Keratinocyte (primary cell): ENCODE results near the gene KIAA1958. TPM values are rescaled to one million over a fixed set of nuclear protein-coding genes. Genes with fewer than 3 reads are reported as not detected.
"Not testable (repeated sequence)": the region's sequence is repeated elsewhere in the genome, so short reads cannot be mapped to it uniquely, and the experiment has no call there.

Experiments used
- DNase-seq: peaks from one replicate; pipeline ENCODE4 v3.0.0-alpha.2; 2011; ENCODE audit warnings: low read depth, missing footprints, low spot score
- FAIRE-seq: peaks from 2 replicates; lab custom pipeline; 2011; peaks lifted over from hg19 to GRCh38; lab: Jason Lieb, UNC
- H2AFZ ChIP-seq: 2 replicates; pipeline ENCODE4 v1.6.0; 2012; ENCODE audit warnings: low read length, control low read depth, inconsistent platforms; ENCODE audit not compliant: control insufficient read depth
- H3K27ac ChIP-seq: 2 replicates; pipeline ENCODE4 v1.5.1; 2011; ENCODE audit warnings: low read length; ENCODE audit not compliant: control insufficient read depth, insufficient read depth
- H3K27me3 ChIP-seq: 3 replicates; pipeline ENCODE4 v1.6.0; 2011; ENCODE audit warnings: low read length; ENCODE audit not compliant: control insufficient read depth, insufficient read depth; ENCODE audit errors: extremely low read depth
- H3K36me3 ChIP-seq, 2 experiments: 2 replicates in 1 of 2; 3 replicates in 1 of 2; pipeline ENCODE4 v1.5.1; 2011; ENCODE audit warnings: low read length in 2 of 2, mild to moderate bottlenecking in 1 of 2; ENCODE audit not compliant: control insufficient read depth in 2 of 2, insufficient read depth in 2 of 2; ENCODE audit errors: extremely low read depth in 1 of 2
- H3K4me1 ChIP-seq: 3 replicates; pipeline ENCODE4 v1.5.1; 2011; ENCODE audit warnings: low read length; ENCODE audit not compliant: control insufficient read depth, insufficient read depth; ENCODE audit errors: extremely low read depth
- H3K4me2 ChIP-seq: 3 replicates; pipeline ENCODE4 v1.6.0; 2011; ENCODE audit warnings: low read depth, low read length; ENCODE audit not compliant: control insufficient read depth, insufficient read depth; ENCODE audit errors: extremely low read depth
- H3K4me3 ChIP-seq, 3 experiments: fragments of 200-600 bp in 1 of 3; sonication (generic) in 1 of 3; 2 replicates in 2 of 3; 3 replicates in 1 of 3; pipeline ENCODE4 v1.5.1; 2011 to 2016; ENCODE audit warnings: low read length in 3 of 3, mild to moderate bottlenecking in 3 of 3, control low read depth in 2 of 3, inconsistent platforms in 1 of 3, low read depth in 1 of 3, mixed read lengths in 1 of 3, mixed run types in 1 of 3, moderate library complexity in 1 of 3; ENCODE audit not compliant: control insufficient read depth in 2 of 3, insufficient read depth in 2 of 3; ENCODE audit errors: extremely low read depth in 1 of 3
- H3K79me2 ChIP-seq: 2 replicates; pipeline ENCODE4 v1.6.0; 2012; ENCODE audit warnings: low read length; ENCODE audit not compliant: control insufficient read depth, insufficient read depth
- H3K9ac ChIP-seq: 3 replicates; pipeline ENCODE4 v1.6.0; 2011; ENCODE audit warnings: low read length; ENCODE audit not compliant: control insufficient read depth, insufficient read depth; ENCODE audit errors: extremely low read depth
- H3K9me1 ChIP-seq: 3 replicates; pipeline ENCODE4 v1.6.0; 2011; ENCODE audit warnings: low read length; ENCODE audit not compliant: control insufficient read depth, insufficient read depth; ENCODE audit errors: extremely low read depth
- H3K9me3 ChIP-seq: 2 replicates; pipeline ENCODE4 v1.5.1; 2012; ENCODE audit warnings: low read depth, low read length; ENCODE audit not compliant: control insufficient read depth
- H4K20me1 ChIP-seq: 3 replicates; pipeline ENCODE4 v1.6.0; 2011; ENCODE audit warnings: low read length; ENCODE audit not compliant: control insufficient read depth, insufficient read depth; ENCODE audit errors: extremely low read depth
- CTCF ChIP-seq, 3 experiments: IDR thresholded peaks in 1 of 3; conservative IDR thresholded peaks in 1 of 3; optimal IDR thresholded peaks in 1 of 3; 2 replicates in 2 of 3; 3 replicates in 1 of 3; pipeline versions ENCODE3 to v1.5.1; 2011; ENCODE audit warnings: low read length in 3 of 3, mild to moderate bottlenecking in 3 of 3, moderate library complexity in 2 of 3, control low read depth in 1 of 3, inconsistent platforms in 1 of 3; ENCODE audit not compliant: insufficient read depth in 2 of 3; ENCODE audit errors: extremely low read depth in 1 of 3
- EZH2 ChIP-seq: IDR thresholded peaks from one replicate; pipeline ENCODE4 v1.6.1; 2012; ENCODE audit warnings: inconsistent platforms, mild to moderate bottlenecking, low read length, moderate library complexity
- dilution Hi-C: fragments of 300-500 bp; cut with MboI; formaldehyde crosslinking; loops from one replicate; pipeline ENCODE4 v1.7.0; 2020; ENCODE audit warnings: low sequenced_read_pairs; ENCODE audit not compliant: extremely low pct_ligation_motif_present
- polyA plus RNA-seq, 5 experiments: library from polyadenylated mRNA; depleted of rRNA in 3 of 5; stranded (reverse) in 3 of 5; stranded (forward) in 1 of 5; unstranded in 1 of 5; fragments of >200 nt; gene quantifications; 1 replicate in 1 of 5; 2 replicates in 3 of 5; 3 replicates in 1 of 5; pipeline versions ENCODE4 v1.2.1 to v1.2.3, GENCODE V29; 2011 to 2012; ENCODE audit warnings: missing spikeins in 2 of 5, low read depth in 1 of 5, low replicate concordance in 1 of 5

The KIAA1958 gene
- polyA plus RNA-seq, 1 donor (not counting 4 experiments of a cell fraction or from before 2014, with no cell fraction given): 0.84 TPM

DNA sequence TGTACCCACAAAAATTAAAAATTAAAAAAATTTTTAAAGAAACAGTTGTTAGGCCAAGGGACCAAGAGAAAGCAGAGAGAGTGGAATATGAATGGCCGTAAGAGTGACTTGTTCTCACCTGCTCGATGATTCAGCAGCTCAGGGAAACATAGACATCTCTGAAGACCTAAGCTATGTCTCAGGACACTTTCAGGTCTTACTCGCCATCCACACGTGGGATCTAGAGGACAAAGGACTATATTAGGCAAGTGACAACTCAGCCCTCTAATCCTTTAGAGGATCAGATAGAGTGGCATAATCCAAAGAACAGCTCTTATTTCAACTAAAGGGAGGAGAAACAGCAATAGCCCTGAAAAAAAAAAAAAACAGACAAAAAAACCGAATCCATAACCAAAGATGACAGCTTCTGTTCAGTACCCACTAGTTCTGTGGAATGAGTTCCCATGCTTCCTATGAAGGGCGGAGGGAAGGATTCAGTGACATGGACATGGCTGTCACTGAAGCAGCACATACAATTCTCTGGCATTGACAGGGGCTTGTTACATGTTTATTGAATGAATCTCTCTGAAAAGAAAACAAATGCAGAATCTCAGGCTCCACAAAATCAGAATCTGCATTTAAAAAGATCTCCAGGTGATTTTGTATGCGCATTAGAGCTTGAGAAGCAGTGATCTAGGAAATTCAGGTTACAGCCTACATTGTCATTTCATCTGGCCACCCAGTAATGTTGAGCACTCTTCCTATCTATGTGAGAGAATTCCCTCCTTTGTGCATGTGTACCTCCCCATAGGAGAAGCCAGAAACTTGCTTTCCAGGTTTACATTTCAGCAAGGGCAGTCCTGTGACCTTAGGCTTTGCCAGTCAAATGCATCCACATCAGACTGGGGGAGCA lies 96.0 kb downstream of the KIAA1958 start:
- Histone ChIP-seq H3K27me3 (no peaks in the 10 kb centered on the region), H4K20me1 (no peaks in the 10 kb centered on the region), H3K36me3 (no peaks in the 10 kb centered on the region), H3K79me2 (no peaks in the 10 kb centered on the region), H3K4me2 (no peak overlapping the region), H3K9ac (no peak overlapping the region), H3K4me3 (no peak overlapping the region), H3K27ac (no peak overlapping the region), H3K4me1 (no peaks in the 10 kb centered on the region), H3K9me1 (no peaks in the 10 kb centered on the region), H2AFZ (no peak overlapping the region), H3K9me3 (no peaks in the 10 kb centered on the region)
- DNase-seq (no peak), FAIRE-seq (no peak)
- no peak for TF ChIP-seq EZH2
- no peak for TF ChIP-seq CTCF (optimal IDR thresholded peaks at IDR 0.05 in 1 of 3, IDR thresholded peaks at IDR 0.05 in 1 of 3, conservative IDR thresholded peaks at IDR 0.05 in 1 of 3; ENCODE audit: extremely low read depth in 1 of 3, insufficient read depth in 2 of 3, low read length in 3 of 3)
- dilution Hi-C loops: no loop called here

- H3K9ac ChIP-seq: no peak overlapping the region
- H3K4me3 ChIP-seq: no peak overlapping the region
- no peaks in the 10 kb centered on the region for H3K4me1 ChIP-seq
- H3K4me2 ChIP-seq: no peak overlapping the region
- no peaks in the 10 kb centered on the region for H3K79me2 ChIP-seq
- no peaks in the 10 kb centered on the region for H3K27me3 ChIP-seq
- no peaks in the 10 kb centered on the region for H4K20me1 ChIP-seq
- H2AFZ ChIP-seq: no peak overlapping the region
- H3K9me3 ChIP-seq: no peaks in the 10 kb centered on the region
- TF ChIP-seq EZH2 (no peak), CTCF (optimal IDR thresholded peaks at IDR 0.05 in 1 of 3, IDR thresholded peaks at IDR 0.05 in 1 of 3, conservative IDR thresholded peaks at IDR 0.05 in 1 of 3; ENCODE audit: extremely low read depth in 1 of 3, insufficient read depth in 2 of 3, low read length in 3 of 3) (no peak)
- DNase-seq (no peak), FAIRE-seq (no peak)
- no peaks in the 10 kb centered on the region for H3K9me1 ChIP-seq
- dilution Hi-C loops: no loop called here
- H3K36me3 ChIP-seq: no peaks in the 10 kb centered on the region
- no peak overlapping the region for H3K27ac ChIP-seq
These were observed 100.0 kb downstream of the KIAA1958 start for GRCh38 chr9:112586599-112587155.

GRCh38 chr9:112591875-112592274 lies 105.2 kb downstream of the KIAA1958 start:
- H4K20me1 ChIP-seq, H3K4me3 ChIP-seq, H3K27ac ChIP-seq, DNase-seq, dilution Hi-C loops, H3K9me3 ChIP-seq, H3K9me1 ChIP-seq, H3K79me2 ChIP-seq, FAIRE-seq, H3K27me3 ChIP-seq, H2AFZ ChIP-seq, H3K9ac ChIP-seq, H3K36me3 ChIP-seq, H3K4me1 ChIP-seq, H3K4me2 ChIP-seq: not testable (repeated sequence)
